Right renal cortex interstitium (tissue), 3 donors: ENCODE measurements around the gene TSPAN4. TPM values are rescaled to one million over a fixed set of nuclear protein-coding genes. Genes with fewer than 3 reads are reported as not detected.

ENCODE experiments used
- DNase-seq, 3 donors: peaks; one replicate each; pipeline ENCODE4 v3.0.0-alpha.2; 2013; ENCODE audit warnings: low read depth in 3 of 3, low spot score in 2 of 3
- polyA plus RNA-seq, 3 donors: library from polyadenylated mRNA; unstranded; fragments of 120-200 nt; gene quantifications; one replicate each; pipeline ENCODE4 v1.2.1, GENCODE V29; 2013; ENCODE audit not compliant: insufficient read length in 3 of 3

The TSPAN4 gene
- polyA plus RNA-seq, 3 donors = 55.0 to 71.2 (median 64.1) TPM

- no peak for DNase-seq
Observed at GRCh38 chr11:821512-822371, 20.9 kb upstream of the TSPAN4 start.

GRCh38 chr11:823441-824291, 19.0 kb upstream of the TSPAN4 start:
- DNase-seq = no peak

DNA sequence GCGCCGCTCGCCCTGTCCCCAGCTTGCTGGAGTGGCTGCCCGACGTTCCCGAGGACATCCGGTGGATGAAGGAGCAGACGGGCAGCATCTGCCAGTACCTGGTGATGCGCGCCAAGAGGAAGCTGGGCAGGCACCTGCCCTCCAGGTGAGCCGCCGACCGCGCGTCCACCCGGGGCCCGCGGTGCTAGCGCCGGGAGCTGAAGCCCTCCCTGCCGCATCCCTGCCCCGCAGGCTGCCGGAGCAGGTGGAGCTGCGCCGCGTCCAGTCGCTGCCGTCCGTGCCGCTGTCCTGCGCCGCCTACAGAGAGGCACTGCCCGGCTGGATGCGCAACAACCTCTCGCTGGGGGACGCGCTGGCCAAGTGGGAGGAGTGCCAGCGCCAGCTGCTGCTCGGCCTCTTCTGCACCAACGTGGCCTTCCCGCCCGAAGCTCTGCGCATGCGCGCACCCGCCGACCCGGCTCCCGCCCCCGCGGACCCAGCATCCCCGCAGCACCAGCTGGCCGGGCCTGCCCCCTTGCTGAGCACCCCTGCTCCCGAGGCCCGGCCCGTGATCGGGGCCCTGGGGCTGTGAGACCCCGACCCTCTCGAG, 18.3 kb upstream of the TSPAN4 start:
- no peak for DNase-seq

- DNase-seq = no peak
Observed at GRCh38 chr11:824942-825341, 17.7 kb upstream of the TSPAN4 start.

DNA sequence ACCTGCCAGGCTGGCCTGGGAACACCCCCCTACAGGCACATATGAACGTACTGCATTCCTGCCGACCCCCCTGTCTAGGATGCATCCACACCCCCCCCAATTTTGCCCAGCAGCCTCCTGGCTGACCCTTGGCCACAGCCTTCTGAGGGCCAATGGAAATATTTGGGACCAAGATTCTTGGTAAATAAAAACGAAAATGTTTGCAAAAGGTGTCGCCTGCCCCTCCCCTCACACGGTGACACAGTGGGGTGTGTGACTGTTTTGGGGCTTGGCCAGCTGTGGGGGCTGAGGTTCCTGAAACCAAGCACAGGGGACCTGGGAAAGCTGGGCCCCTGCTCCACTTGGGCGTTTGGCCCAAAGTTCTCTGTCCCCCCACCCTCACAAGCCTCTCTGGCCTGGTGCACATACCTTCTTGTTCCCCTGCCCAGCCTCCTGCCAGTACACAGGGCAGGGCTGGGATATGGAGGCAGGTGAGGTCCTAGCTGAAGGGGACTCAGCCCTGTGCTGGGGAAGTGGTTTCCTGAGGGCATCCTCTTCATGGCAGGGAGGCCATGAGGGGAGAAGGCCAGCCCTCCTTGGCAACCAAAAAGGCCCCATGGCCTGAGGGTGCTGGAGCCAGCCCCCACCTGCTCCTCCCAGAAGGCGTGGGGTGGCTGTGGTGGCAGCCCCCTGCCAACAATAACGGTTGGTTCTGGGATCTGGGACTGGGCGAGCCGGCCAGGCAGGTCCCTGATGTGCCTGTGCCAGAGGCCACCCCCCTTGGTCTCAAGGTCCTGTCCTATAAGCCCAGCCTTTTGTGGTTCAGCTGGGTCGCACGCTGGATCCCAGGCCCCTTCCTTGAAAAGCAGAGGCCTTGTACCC, 17.1 kb upstream of the TSPAN4 start:
- DNase-seq = no peak

GRCh38 chr11:826227-826621, 16.4 kb upstream of the TSPAN4 start:
- DNase-seq = no peak

- no peak for DNase-seq
Observed at GRCh38 chr11:826836-827145, 15.9 kb upstream of the TSPAN4 start.

DNA sequence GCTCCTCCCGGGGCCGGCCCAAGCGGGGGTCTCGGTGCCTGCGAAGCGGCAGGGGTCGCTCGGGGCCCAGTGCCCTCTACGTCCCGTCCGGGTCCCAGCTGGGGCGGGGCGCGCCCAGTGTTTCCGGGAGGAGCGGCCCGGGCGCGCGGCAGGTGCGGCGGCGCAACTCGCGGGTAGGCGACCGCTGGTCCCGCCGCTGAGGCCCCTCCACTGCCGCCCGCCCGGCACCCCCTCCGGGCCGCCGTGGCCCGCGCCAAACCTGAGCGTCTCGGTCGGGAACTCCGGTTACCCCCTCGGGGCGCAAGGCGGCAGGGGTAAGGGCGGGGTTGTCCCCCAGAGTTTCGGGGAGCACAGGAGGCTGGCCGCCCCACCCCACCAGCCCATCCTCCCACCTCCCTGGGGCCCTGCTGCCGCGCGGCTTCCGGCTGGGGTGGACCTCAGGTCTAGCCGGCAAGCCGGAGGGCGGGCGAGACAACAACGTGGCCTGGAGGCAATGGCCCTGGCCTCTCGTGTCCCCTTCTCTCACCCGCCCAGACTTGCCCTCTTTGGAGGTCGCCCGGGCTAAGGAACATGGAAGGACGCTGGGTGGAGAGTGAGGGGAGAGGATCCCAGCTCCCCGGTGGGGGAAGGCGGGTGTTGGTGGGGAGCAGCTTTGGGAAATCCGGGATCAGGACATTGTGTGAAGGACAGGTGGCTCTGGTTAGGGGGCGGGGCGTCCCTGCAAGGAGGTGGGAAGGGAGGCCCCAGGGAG, 15.3 kb upstream of the TSPAN4 start:
- DNase-seq = no peak

GRCh38 chr11:827897-828192, 14.8 kb upstream of the TSPAN4 start, which contains the start of gene CRACR2B:
Gene CRACR2B (plus strand): TSS chr11:827919. CDS start chr11:828608, 689 bp downstream.
- DNase-seq = no peak

DNA sequence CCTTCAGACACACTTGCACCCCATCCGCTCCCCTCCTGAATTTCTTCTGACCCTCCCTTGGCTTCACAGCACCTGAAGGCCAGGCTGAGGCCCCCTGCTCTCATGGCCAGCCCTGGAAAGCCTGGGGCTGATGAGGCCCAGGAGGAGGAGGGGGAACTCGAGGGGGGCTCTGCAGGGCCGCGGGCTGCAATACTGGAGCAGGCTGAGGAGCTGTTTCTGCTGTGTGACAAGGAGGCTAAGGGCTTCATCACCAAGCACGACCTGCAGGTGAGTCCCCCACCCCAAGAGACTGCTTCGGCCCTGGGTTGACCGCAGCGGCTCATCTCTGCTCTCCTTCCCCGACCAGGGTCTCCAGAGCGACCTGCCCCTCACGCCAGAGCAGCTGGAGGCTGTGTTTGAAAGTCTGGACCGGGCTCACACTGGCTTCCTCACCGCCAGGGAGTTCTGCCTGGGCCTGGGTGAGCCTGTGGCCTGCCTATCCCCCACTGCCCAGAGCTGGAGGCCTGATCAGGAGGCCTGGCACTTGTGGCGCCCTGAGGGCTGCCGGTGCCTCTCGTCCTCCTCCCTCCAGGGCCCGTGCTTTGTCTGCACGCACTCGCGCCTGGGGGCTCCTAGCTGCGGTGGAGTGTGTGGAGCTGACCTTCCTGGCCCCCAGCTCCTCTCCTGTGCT, 14.0 kb upstream of the TSPAN4 start:
- DNase-seq = no peak

DNA sequence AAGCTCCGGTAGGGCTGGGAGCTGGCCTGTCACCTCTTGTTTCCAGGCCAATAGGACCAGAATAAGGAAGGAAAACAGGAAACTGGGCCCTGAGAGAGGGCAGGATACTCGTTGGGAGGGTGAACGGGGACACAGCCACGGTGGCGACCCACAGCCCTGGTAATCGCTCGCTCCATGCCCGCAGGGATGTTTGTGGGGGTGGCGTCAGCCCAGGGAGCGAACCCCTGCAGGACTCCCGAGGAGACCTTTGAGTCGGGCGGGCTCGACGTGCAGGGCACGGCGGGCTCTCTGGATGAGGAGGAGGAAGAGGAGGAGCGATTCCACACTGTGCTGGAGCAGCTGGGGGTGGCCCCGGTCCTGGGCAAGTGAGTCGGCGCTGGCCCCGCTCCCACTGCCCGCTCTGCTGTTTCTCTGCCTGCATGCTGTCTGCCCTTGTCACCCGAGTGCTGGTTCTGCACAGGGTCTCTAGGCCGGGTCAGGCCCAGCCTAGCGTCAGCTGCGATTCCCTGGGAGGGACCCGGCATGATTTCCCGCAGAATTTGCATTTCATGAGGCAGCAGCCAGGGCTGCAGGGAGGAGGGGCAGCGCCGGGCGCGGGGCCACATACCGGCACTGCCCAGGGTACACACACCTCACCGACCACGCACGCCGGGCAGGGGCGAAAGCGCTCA, 13.3 kb upstream of the TSPAN4 start:
- DNase-seq = no peak

DNA sequence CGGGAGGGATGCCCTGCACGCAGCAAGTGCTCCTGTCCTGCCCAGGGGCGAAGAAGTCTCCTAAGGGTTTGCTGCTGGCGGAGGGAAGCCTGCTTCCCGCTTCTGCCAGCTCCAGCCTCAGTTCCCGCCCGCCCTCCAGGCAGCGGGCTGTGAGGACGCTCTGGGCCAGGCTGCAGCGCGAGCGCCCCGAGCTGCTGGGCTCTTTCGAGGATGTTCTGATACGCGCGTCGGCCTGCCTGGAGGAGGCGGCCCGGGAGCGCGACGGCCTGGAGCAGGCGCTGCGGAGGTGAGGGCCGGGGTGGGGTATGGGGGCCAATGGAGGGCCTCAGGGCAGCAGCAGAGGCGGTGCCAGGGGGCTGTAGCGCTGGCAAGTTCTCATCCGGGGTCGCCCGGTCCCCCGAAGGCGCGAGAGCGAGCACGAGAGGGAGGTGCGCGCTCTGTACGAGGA, 12.8 kb upstream of the TSPAN4 start:
- no peak for DNase-seq

DNA sequence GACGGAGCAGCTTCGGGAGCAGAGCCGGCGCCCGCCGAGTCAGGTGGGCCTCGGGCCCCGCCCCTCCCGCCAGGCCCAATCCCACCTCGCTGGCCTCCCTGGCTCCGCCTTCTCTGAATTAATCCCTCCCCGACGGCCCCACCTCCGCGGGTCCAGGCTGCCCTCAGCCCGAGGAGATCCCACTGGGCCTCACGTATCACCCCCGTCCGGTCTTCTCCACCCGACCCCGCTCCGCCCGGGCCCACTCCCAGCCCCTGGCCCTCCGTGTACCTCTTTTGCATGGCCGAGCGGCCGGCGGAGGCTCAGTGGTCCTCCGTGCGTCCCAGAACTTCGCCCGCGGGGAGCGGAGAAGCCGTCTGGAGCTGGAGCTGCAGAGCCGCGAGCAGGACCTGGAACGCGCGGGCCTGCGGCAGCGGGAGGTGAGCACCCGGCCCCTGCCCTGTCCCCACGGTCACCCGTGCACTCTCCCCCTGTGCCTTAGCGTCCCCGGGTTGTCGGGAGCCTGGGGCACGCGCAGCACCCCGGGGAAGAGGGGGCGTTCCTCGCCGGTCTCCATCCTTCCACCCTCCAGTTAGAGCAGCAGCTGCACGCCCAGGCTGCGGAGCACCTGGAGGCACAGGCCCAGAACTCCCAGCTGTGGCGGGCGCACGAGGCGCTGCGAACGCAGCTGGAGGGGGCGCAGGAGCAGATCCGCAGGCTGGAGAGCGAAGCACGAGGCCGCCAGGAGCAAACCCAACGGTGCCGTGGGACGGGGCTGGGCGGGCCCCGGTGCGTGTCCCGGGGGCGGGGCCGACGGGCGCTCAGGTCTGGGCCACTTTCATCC, 12.1 kb upstream of the TSPAN4 start:
- DNase-seq = no peak

DNA sequence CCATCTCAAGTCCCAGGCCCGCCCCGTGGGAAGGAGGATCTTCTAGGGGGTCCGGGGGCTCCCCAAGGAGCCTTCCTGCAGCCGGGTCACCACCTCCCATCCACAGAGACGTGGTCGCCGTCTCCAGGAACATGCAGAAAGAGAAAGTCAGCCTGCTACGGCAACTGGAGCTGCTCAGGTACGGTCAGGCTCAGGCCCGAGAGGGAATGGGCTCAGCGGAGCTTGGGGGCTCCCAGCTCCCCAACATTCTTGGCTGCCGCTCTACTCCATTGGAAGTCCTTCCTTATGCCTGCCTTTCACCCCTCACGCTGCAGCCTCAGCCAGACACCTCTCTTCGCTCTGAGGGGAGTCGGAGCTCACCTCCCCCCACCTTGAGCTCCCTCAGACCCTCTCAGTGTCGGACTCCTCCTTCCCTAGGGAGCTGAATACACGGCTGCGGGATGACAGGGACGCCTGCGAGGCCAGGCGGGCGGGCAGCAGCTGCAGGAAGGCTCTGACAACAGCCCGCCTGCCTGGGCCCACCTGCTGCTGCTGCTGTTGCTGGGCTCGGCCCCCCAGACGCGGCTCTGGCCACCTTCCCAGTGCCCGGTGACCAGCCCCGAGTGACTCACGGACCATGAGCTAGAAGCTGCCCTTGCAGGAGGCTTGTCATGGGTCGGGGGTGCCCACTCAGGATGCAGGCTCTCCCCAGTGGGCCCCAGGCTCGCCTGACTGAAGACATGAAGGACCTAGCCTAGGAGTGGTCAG, 11.4 kb upstream of the TSPAN4 start:
- no peak for DNase-seq

DNA sequence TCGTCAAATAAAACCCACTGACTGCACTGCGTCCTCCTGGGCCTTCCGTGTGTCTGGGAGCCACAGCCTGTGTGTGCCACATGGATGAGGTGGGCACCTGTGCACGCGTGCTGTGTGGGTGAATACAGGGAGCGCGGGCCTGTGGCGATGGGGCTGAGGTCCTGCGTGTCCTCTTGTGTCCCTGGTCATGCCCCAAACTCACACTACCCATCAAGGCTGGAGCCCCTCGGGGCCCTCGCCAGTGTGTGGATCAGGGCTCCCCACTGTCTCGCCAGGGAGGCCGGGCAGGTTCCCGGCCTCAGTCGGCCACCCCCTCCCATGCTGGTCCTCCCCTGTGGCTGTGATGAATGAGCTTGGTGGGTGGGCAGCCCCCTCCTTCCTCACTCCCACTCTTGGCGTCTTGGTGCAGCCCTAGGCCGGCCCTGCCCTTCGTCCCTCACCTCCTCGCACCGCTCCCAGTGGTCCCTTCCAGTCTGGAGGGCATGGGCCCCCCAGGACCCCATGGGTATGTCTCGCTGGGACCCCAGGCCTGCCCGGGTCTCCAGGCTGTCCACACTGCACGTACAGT, 10.6 kb upstream of the TSPAN4 start:
- no peak for DNase-seq

GRCh38 chr11:832529-833113, 10.0 kb upstream of the TSPAN4 start, which contains the start of gene CD151:
Gene CD151 (plus strand): TSS chr11:832952. CDS start chr11:836070, 3,118 bp downstream.
- DNase-seq = no peak
